ENCODE data around the gene OTUB2. TPM values are rescaled to one million over a fixed set of nuclear protein-coding genes. Genes with fewer than 3 reads are reported as not detected.

Gene OTUB2
- total RNA-seq, 1 experiment from 2014 or later: 1.2 TPM

- Mint-ChIP-seq H3K4me1 (ENCODE audit: low read depth, unreplicated experiment) (no peaks in the 10 kb centered on the region), H3K9me3 (ENCODE audit: unreplicated experiment) (no peaks in the 10 kb centered on the region), H3K27ac (ENCODE audit: unreplicated experiment) (no peak overlapping the region), H3K27me3 (ENCODE audit: insufficient read depth, unreplicated experiment) (no peaks in the 10 kb centered on the region), H3K36me3 (ENCODE audit: insufficient read depth, unreplicated experiment) (peaks cover 21% of the 10 kb centered on the region), H3K4me3 (ENCODE audit: unreplicated experiment) (no peak overlapping the region)
- H3K4me1 ChIP-seq: no peaks in the 10 kb centered on the region
- intact Hi-C loops (cut with micrococcal nuclease; ENCODE audit: unreplicated experiment): no loop called here
- no peak for TF ChIP-seq CTCF (IDR thresholded peaks at IDR 0.05; ENCODE audit: insufficient read depth in 1 of 2, low read depth in 1 of 2, low read length in 1 of 2, severe bottlenecking in 1 of 2, unreplicated experiment in 1 of 2)
- no peak overlapping the region for H3K4me3 ChIP-seq (ENCODE audit: low read depth, low read length)
- DNase-seq: no peak
- CTCF ChIA-PET: no interaction called here
- no peaks in the 10 kb centered on the region for H3K36me3 ChIP-seq (ENCODE audit: control insufficient read depth, insufficient read depth, low read length)
- H3K27me3 ChIP-seq (replicated peaks; ENCODE audit: control insufficient read depth, insufficient read depth, low read length): no peaks in the 10 kb centered on the region
- no peaks in the 10 kb centered on the region for H3K9me3 ChIP-seq
- POLR2A ChIA-PET: no interaction called here
- BruUV-seq (replicated peaks): no TSS peak
Measured at GRCh38 chr14:94042433-94043091, 16.4 kb downstream of the OTUB2 start.

DNA sequence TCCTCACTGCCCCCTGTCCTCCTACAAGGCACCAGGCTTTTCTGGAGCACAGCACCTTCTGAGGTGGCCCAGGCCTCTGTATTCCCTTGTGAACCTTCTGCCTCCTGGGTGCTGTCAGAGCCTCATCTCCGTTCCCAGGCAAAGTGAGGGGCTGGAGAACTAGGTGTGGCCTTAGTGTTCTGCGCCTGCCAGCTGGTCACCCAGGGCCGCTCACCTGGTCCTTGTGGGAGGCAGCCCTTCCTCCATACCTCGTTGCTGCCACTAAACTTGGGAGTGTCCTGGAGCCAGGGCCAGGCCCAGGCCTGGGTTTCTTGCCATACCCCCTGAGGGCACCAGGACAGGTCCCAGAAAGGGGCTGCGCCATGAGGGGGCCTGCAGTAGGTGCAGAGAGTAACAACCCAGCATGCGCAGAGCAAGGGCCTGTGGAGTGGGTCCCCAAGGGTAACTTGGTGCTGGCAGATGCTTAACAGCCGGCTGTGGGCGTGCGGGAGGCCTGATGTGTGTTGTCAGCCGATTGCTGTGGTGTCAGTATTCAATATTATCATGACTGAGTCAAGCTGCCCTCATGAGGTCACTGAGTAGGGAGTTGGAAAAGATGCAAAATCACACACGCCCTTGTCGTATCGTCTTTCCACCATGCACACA, 17.1 kb downstream of the OTUB2 start:
- Histone ChIP-seq H3K36me3 (ENCODE audit: control insufficient read depth, insufficient read depth, low read length) (no peaks in the 10 kb centered on the region), H3K4me1 (no peaks in the 10 kb centered on the region), H3K27me3 (replicated peaks; ENCODE audit: control insufficient read depth, insufficient read depth, low read length) (no peaks in the 10 kb centered on the region), H3K9me3 (no peaks in the 10 kb centered on the region), H3K4me3 (ENCODE audit: low read depth, low read length) (no peak overlapping the region)
- no TSS peak for BruUV-seq (replicated peaks)
- no peak for TF ChIP-seq CTCF (IDR thresholded peaks at IDR 0.05; ENCODE audit: insufficient read depth in 1 of 2, low read depth in 1 of 2, low read length in 1 of 2, severe bottlenecking in 1 of 2, unreplicated experiment in 1 of 2)
- no peaks in the 10 kb centered on the region for H3K9me3 Mint-ChIP-seq (ENCODE audit: unreplicated experiment)
- intact Hi-C loops (cut with micrococcal nuclease; ENCODE audit: unreplicated experiment): no loop called here
- POLR2A ChIA-PET: no interaction called here
- no peaks in the 10 kb centered on the region for H3K27me3 Mint-ChIP-seq (ENCODE audit: insufficient read depth, unreplicated experiment)
- DNase-seq: no peak
- H3K36me3 Mint-ChIP-seq (ENCODE audit: insufficient read depth, unreplicated experiment): peaks cover 28% of the 10 kb centered on the region
- no peak overlapping the region for H3K4me3 Mint-ChIP-seq (ENCODE audit: unreplicated experiment)
- CTCF ChIA-PET: no interaction called here
- no peaks in the 10 kb centered on the region for H3K4me1 Mint-ChIP-seq (ENCODE audit: low read depth, unreplicated experiment)
- no peak overlapping the region for H3K27ac Mint-ChIP-seq (ENCODE audit: unreplicated experiment)

DNA sequence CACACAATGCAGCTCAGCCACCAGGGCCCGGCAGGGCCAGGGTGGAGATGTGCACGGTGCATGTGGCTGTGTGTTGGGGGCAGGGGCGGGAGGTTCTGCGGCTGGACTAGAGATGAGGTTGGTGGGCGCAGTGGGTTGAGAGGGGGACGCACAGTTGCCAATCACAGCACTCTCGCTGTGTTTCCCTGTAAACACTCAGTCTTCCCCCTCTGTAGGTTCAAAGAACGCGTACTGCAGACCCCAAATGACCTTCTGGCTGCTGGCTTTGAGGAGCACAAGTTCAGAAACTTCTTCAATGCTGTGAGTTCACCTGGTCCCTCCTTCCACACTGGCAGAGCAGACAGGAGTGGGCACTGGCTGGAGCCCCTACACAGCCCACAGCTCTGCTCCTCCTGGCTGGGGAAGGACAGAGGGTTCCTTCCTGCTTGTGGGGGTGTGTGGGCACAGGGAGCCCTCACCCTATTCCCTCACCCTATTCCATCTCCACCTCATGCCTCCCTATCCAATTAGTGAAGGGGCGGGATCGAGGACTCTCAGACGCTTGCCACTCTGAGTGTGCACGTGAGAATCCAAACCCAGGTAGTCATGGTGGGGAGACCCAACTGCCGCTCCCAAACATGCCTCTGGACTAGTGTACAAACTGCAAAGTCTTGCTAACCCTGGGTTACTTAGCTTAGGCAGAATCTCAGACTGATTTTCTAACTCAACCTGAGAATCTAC, 17.8 kb downstream of the OTUB2 start:
- POLR2A ChIA-PET: no interaction called here
- no peak overlapping the region for H3K27ac Mint-ChIP-seq (ENCODE audit: unreplicated experiment)
- Histone ChIP-seq H3K4me3 (ENCODE audit: low read depth, low read length) (no peak overlapping the region), H3K36me3 (ENCODE audit: control insufficient read depth, insufficient read depth, low read length) (no peaks in the 10 kb centered on the region), H3K4me1 (no peaks in the 10 kb centered on the region), H3K27me3 (replicated peaks; ENCODE audit: control insufficient read depth, insufficient read depth, low read length) (no peaks in the 10 kb centered on the region), H3K9me3 (no peaks in the 10 kb centered on the region)
- no TSS peak for BruUV-seq (replicated peaks)
- TF ChIP-seq CTCF (IDR thresholded peaks at IDR 0.05; ENCODE audit: insufficient read depth in 1 of 2, low read depth in 1 of 2, low read length in 1 of 2, severe bottlenecking in 1 of 2, unreplicated experiment in 1 of 2): no peak
- peaks cover 30% of the 10 kb centered on the region for H3K36me3 Mint-ChIP-seq (ENCODE audit: insufficient read depth, unreplicated experiment)
- H3K4me1 Mint-ChIP-seq (ENCODE audit: low read depth, unreplicated experiment): no peaks in the 10 kb centered on the region
- no peak overlapping the region for H3K4me3 Mint-ChIP-seq (ENCODE audit: unreplicated experiment)
- intact Hi-C loops (cut with micrococcal nuclease; ENCODE audit: unreplicated experiment): no loop called here
- DNase-seq: no peak
- no peaks in the 10 kb centered on the region for H3K9me3 Mint-ChIP-seq (ENCODE audit: unreplicated experiment)
- CTCF ChIA-PET: no interaction called here
- H3K27me3 Mint-ChIP-seq (ENCODE audit: insufficient read depth, unreplicated experiment): no peaks in the 10 kb centered on the region
